HG03469 (cell line): ENCODE data around the gene WASF2.
"Not testable (repeated sequence)": the region's sequence is repeated elsewhere in the genome, so short reads cannot be mapped to it uniquely, and the experiment has no call there.

ENCODE experiments used
- ATAC-seq: cut with Tn5 transposase; IDR thresholded peaks from one replicate; pipeline ENCODE4 v1.9.1; 2021; ENCODE audit warnings: mild to moderate bottlenecking, moderate library complexity, moderate number of reproducible peaks; ENCODE audit not compliant: unreplicated experiment

WASF2 gene

DNA sequence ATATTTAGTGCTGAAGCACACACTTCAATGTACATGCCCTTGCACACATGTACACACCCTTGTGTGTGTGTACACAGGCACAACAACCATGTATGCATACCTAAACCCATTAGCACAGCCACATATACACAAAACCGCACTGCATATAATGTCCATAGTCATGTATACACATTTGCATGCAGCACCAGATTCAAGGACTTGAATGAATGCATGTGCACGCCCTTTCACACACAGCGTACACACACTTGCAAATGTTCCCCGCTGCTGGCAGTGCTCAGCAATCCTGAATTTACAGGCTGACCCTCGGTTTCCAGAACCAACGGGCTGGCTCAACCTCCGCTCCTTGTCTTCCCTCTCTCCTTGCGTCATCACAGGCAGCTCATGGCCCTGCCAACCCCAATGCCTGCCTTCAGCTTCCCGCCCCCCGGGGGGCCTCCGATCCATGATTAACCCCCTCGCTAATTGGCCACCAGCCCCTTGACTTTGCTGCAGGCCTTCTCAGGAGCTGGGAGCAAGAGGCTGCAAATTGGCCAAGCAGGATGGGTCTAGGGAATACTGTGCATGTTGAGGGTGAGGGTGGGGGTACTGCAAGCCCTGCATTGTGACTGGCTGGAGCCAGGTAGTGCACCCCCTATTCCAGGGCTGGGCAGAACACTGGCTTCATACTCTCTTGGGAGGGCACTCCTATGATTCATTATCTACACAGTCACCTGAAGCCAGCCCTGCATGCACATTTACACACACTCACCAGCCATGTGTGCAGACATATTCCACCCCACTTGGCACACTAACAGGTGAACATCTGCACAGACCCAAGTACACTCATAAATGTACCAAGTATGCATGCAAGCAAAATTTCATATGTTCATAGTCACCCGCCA, 89.6 kb downstream of the WASF2 start:
- ATAC-seq, result no peak

DNA sequence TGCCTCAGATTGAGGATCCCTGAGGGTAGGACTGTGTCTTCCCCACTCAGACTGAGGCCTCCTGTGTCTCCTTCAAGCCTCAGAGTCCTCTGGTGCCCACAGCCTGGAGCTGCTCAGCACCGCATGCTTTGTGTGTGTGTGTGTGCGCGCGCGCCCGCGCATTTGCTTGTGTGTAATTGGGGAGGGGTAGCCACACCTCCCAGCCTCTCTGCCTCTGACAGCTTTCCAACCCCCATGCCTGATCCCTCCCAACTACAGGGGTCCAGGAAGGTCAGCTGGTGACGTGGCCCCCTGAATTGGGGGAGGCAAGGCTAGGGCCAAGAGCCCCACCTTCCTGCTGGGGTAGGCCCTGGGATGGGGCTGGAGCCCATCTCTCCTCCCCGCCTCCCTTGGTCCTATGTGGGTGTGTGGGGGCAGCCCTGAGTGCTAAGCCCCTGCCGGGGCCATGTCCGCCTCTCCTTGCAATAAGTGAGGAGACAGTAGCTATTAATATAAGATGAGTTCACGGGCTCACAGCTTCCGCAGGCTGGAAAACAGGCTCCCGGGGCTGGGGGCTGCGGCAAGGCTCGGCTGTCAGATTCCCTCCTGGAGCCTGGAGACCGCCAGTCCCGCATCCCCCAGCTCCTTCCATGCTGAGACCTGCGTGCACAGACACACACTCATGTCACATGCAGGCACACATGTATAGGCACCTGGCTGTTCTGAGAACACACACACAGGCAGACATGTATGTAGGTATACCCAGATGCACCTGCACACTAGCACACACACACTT, 90.5 kb downstream of the WASF2 start:
- ATAC-seq, result no peak

DNA sequence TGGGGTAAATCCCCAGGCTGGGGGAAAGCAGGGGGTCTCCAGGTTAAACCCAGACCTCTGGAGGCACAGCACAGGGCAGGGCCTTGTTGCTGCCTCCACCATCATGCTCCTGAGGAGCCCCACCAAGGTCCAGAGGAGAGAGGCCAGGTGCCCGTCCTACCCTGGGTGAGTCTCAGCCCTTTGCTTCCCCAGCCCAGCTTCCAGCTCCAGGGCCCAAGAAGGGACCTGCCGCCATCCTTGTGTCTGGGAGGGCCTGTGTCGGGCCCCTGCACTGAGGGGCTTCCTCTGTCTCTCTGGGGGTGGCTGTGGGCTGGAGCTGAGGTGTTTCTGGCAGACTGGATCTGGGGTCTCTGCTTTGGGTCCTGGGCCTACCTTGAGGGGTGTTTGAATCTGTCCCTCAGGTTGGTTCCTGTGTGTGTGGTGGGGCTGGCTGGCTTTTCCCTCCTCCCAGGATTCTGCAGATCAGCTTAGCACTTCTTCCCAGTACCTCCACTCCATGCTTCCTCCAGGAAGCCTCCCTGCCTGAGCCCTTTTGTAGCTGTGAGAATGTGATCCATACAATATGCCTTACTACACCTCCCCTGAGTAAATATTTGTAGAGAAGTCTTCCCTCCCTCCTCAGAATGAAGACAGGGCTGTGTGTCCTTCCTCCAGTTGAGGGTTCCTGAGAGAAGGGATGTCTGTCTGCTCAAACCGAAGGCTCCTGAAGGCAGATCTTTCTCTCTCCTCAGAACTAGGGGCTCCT, 91.4 kb downstream of the WASF2 start:
- no peak for ATAC-seq

DNA sequence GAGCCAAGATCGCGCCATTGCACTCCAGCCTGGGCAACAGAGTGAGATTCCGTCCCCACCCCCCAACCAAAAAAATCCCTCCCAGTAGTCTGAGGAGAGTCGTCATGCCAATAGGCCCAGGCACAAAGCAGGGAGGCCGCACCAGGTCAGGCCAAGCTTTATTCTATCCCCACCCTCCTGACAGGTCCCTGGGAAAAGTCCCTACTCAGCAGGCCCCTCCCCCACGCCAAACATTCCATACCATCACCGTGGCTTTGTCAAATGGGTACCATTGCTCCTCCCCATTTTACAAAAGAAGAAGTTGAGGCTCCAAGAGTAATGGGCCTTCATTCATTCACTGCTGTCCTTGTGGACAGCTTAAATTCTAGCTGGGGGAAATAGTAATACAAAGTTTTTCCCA, 92.2 kb downstream of the WASF2 start:
- ATAC-seq, result no peak

DNA sequence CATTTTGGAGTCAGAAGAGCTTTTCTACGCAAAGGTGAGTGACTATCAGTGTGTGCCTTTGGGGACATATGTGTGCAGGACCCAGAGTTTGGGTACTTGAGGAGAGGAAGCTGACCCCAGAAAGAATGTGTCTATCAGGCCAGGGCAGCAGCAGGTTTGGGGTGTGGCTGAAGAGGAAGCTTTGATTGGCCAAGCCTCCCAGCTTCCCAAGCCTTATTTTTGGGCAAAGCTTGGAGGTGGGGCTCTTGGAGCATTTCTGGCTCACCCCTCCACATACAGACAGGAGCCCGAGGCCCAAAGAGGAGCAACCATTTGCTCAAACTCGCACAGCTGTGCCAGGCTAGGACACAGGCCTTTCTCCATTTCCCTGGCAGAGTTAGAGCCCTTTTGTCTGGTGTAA, 92.9 kb downstream of the WASF2 start:
- no peak for ATAC-seq

DNA sequence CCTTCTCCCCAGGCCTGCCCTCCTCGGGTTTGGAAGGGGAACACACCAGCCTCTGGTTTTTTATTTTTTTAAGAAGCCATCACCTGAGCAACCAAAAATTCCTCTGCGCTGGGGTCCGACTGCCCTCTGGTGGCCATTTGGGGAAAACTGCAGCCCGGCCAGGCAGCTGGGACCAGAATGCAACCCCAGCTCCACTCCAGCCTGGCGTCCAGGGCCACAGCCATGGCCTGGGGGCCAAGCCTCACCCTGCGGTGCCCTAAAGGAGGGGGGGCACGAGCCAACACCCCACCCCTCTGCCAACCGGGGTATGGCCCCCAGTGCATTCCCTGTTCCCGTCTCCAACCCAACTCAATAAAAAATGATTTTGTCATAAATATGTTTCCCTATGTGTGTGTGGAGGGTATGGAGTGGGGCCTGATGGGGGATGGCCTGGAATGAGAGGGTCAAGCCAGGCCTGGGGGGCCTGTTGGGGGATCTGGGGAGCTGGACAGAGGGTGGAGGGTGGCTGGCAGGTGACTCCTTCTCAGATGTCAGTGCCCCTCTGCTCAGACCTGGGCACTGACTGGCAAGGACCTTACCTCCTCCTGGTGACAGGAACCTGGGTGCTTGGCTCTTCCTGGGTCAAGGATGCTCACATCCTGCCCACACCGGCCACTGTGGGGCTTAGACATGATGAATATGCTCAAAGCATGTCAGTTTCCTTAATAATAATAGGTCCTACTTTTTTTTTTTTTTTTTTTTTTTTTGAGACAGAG, 94.3 kb downstream of the WASF2 start:
- ATAC-seq, result no peak

DNA sequence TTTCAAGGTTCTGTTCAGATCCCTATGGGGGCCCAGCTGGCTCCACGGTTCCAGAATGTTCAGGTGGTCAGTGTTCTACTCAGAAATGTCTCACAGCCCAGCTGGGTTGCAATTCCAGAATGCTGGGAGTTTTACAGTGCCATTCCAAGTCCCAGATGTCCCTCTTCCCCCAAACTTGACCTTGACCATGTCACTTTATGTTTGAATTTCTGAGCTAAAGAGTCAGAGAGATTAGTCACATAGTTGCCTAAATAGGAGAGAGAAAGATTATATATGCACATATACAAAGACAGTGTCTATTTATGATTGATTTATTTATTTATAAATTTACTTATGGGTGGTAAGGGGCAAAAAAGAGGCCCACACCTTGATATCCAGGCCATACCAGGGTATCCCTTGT, 95.0 kb downstream of the WASF2 start:
- ATAC-seq, result no peak

DNA sequence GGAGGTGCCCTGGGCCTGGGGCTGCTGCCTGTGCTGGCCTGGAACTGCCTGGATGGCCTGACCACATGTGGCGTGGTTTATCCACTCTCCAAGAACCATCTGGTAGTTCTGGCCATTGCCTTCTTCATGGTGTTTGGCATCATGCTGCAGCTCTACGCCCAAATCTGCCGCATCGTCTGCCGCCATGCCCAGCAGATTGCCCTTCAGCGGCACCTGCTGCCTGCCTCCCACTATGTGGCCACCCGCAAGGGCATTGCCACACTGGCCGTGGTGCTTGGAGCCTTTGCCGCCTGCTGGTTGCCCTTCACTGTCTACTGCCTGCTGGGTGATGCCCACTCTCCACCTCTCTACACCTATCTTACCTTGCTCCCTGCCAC, 95.7 kb downstream of the WASF2 start:
- no peak for ATAC-seq

DNA sequence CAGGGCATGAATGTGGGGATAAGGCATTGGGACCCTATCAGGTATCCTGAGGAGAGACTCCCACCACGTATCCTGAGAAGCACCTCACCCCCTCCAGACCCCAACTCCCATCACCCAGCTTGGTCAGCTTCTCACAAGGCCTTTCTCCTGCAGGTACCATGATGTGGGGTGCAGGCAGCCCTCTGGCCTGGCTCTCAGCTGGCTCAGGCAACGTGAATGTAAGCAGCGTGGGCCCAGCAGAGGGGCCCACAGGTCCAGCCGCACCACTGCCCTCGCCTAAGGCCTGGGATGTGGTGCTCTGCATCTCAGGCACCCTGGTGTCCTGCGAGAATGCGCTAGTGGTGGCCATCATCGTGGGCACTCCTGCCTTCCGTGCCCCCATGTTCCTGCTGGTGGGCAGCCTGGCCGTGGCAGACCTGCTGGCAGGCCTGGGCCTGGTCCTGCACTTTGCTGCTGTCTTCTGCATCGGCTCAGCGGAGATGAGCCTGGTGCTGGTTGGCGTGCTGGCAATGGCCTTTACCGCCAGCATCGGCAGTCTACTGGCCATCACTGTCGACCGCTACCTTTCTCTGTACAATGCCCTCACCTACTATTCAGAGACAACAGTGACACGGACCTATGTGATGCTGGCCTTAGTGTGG, 96.2 kb downstream of the WASF2 start:
- no peak for ATAC-seq

DNA sequence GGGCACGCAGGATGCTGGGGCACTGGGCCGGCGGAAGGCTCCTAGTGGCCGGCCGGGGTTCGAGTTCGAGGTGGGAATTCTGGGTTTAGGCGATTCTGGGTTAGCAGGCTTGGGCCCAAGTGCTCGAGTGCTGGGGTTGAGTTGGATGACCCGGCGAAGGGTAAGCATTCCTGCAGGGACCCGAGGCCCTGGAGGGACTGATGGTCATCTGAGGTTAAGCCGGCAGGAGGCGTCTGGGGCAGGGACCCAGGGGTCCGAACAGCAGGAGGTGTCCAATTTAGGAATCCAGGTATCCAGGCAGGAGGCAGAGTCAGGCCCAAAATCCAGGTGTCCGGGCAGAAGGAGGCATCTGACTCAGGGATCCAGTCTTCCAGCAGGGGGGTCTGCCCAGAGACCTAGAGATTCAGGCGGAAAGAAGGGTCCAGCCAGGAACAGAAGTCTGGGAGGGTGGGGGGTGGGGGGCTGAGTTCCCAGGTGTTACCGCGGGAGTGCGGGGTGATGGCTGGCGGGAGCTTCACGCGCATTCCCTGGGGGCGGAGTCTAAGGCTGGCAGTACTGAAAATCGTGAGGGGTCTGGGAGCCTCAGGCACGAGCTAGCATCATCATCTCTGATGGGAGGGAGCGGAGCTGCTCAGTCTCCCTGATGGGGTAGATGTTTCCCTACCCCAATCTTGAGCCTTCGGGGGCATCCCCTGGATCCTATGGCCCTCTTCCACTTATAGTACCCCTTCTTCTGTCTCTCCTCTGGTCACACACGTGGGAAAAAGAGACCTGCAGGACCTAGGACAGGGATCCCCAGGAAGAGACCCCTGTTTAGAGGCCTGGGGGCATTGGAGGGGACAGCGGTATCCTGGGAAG, 97.0 kb downstream of the WASF2 start:
- no peak for ATAC-seq

DNA sequence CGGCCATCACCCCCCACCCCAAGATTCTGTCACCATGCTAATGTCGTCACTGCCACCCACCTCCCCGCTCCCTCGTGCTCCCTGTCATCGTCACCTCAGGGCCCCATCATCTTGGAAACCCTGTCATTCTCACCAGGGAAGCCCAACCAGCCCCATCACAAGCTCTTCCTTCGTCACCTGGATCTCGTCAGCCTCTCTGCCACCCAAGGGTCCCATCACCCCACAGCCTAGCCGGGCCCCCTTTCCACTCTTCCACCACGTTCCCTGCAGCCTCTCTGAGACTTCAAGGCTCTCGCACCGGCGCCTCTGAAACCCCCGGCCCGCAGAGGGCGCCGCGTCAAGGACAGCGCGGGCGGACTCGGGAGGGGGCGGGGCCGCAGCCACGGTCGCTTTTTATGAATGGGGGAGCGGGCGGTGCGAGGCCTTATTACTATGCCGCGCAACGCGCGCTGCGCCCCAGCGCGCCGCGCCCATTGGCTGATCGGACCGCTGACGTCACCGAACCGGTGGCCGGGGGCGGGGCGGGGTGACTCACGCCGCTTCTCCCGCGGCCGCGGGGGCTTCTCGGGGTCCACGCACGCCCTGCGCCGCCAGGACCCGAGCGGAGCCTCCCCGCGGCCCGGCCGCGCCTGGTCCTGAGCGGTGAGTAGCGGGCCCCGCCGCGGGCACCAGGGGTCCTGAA, 97.7 kb downstream of the WASF2 start, which contains the start of gene GPR3:
TSS of gene GPR3 (plus strand) at position 527 of the 682 bp plus-strand sequence. CDS start 1,177 bp downstream, outside the sequence.
- peak; percentile 59 for ATAC-seq

DNA sequence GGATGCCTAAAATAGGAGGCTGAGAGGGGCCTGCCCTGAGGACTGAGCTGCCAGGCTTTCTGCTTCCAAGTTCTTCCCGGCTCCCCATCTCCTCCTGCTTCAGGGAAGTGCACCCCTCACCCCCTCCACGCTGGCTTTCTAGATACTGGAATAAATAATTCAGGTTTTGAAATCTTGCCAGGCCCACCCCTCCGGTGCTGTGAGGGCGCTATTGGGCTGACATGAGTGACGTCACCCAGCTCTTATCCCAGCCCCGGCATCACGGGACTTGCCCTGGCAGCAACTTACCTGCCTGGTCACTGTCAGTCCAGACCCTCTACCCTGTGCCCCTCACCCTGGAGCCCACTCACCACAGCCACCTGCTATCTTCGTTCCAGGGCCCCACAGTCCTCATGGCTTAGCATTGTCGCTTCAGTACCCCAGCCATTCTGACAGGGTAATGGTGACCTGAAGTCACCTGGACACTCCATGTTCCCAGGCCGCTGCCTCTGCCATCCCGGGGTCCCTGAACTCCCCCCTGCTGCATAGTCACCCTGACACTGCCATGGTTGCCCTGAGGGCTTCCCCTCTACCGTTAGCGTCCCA, 98.4 kb downstream of the WASF2 start:
- no peak for ATAC-seq

DNA sequence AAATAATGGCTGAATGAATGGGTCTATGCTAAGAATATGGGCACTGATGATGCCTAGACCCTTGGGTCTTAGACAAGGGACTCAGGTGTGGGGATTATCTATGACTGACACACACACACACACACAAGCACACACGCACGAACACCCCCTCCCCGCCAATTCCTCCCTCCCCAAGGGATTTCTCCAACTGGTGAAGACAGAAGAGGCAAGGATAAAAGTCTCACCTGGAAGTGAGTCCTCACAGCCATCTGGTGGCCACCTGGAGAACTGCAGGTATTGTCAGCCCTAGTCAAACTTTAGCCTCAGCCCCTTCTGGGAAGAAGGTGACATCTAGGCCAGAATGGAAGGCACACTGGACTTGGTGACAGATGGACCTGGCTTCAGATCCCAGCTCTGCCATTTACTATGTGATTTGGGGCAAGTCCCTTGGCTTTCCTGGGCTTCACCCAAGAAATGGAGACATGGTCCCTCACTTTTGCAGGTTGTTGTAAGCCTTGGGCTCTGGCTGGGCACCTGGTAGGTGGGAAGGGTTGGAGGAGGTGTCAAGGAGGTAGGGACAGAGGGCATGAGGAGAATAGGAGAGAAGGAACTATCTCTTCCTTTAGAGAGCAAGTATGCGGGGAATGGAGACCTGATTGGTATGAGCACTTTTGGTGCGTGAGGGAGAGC, 101.5 kb downstream of the WASF2 start:
- no peak for ATAC-seq

DNA sequence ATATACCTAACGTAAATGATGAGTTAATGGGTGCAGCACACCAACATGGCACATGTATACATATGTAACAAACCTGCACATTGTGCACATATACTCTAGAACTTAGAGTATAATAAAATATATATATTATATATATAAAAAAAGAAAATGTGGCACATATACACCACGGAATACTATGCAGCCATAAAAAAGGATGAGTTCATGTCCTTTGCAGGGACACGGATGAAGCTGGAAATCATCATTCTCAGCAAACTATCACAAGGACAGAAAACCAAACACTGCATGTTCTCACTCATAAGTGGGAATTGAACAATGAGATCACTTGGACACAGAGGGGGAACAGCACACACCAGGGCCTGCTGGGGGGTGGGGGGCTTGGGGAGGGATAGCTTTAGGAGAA, 105.2 kb downstream of the WASF2 start:
- not testable (repeated sequence) for ATAC-seq

DNA sequence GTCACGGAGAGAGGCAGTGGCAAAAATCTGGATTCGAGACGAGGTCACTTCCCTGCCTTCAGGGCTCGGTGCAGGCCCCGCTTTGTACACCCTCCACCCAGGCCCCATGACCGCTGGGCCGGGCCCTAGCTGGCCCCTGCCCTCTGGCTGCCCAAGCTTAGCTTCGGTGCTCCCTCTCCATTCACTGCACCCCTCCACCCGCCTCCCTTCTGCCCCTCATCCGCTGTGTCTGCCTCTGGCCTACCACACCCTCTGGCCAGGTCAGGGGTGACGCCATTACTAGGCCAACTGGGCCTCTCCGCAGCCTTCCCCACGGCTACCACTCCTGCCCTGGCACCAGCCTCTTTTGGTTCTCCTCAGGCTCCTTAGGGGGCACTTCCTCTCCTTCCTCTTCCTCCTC, 106.3 kb downstream of the WASF2 start:
- no peak for ATAC-seq

DNA sequence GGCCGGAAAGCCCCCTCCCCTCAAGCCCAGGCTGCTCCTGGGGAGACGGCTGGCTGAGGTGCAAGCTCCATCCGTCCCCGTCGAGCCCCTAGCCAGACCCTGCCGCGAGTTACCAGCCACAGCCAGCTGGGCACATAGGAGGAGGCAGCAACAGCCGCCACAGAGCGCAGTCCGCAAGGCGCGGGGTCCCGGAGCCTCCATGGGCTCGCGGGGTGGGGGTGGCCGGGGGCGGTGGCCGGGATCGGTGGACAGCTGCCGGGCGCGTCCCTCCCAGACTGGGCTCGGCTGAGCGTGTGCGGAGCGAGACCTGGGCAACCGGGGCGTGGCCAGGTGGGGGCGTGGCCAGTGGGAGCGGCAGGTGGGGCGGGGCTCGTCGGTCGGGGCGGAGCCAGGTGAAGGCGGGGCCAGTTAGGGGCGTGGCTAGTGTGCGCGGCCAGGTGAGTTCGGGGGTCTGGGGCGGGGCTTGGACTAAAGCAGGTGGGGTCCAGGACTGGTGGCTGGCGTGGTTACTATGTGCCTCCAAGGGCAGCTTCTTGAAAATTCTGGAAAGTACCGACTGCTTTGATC, 106.8 kb downstream of the WASF2 start, which contains the start of gene CD164L2:
TSS of gene CD164L2 (minus strand) at position 295 of the 567 bp plus-strand sequence. CDS start at position 201, 94 bp downstream.
- no peak for ATAC-seq
